ENCODE measurements around the gene BCORL1.

BCORL1 gene

GRCh38 chrX:130053236-130053635 lies 70.8 kb downstream of the BCORL1 start:
- Histone ChIP-seq H3K9me3 (ENCODE audit: control insufficient read depth, low read length) (no peaks in the 10 kb centered on the region), H3K9ac (ENCODE audit: low read length) (no peak overlapping the region), H3K4me1 (ENCODE audit: control insufficient read depth, insufficient read depth, low read length) (no peaks in the 10 kb centered on the region), H3K4me3 (ENCODE audit: low read length) (no peak overlapping the region), H3K27me3 (ENCODE audit: control insufficient read depth, insufficient read depth, low read length) (no peaks in the 10 kb centered on the region), H3K36me3 (ENCODE audit: control insufficient read depth, insufficient read depth, low read length) (no peaks in the 10 kb centered on the region)

DNA sequence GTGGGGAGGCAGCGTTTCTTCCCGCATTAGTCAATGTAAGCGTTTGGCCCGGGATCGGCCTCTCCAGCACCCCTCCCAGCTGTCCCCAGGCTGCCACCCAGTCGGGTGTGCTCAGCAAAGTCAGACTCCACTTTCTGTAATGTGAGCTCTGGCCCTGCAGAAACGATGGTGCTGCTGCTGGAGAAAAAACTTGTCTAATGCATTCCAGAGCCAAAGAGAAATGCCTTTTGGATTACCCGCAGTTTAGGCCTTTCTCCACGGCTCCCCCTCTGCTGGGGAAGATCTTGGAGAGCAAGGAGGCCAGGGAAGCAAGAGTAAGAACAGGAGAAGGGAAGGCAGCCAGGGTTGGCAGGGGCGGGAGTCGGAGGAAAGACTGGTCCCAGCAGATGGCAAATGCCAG lies 72.7 kb downstream of the BCORL1 start:
- Histone ChIP-seq H3K9ac (ENCODE audit: low read length) (no peak overlapping the region), H3K9me3 (ENCODE audit: control insufficient read depth, low read length) (no peaks in the 10 kb centered on the region), H3K4me3 (ENCODE audit: low read length) (no peak overlapping the region), H3K4me1 (ENCODE audit: control insufficient read depth, insufficient read depth, low read length) (no peaks in the 10 kb centered on the region), H3K36me3 (ENCODE audit: control insufficient read depth, insufficient read depth, low read length) (no peaks in the 10 kb centered on the region), H3K27me3 (ENCODE audit: control insufficient read depth, insufficient read depth, low read length) (no peaks in the 10 kb centered on the region)

- Histone ChIP-seq H3K9me3 (ENCODE audit: control insufficient read depth, low read length) (no peaks in the 10 kb centered on the region), H3K36me3 (ENCODE audit: control insufficient read depth, insufficient read depth, low read length) (no peaks in the 10 kb centered on the region), H3K4me1 (ENCODE audit: control insufficient read depth, insufficient read depth, low read length) (peaks cover 4% of the 10 kb centered on the region), H3K27me3 (ENCODE audit: control insufficient read depth, insufficient read depth, low read length) (no peaks in the 10 kb centered on the region), H3K9ac (ENCODE audit: low read length) (no peak overlapping the region), H3K4me3 (ENCODE audit: low read length) (no peak overlapping the region)
Observed at GRCh38 chrX:130055899-130056298, 73.5 kb downstream of the BCORL1 start.

- no peak overlapping the region for H3K4me3 ChIP-seq (ENCODE audit: low read length)
- H3K9me3 ChIP-seq (ENCODE audit: control insufficient read depth, low read length), result no peaks in the 10 kb centered on the region
- H3K27me3 ChIP-seq (ENCODE audit: control insufficient read depth, insufficient read depth, low read length), result no peaks in the 10 kb centered on the region
- H3K36me3 ChIP-seq (ENCODE audit: control insufficient read depth, insufficient read depth, low read length), result no peaks in the 10 kb centered on the region
- peaks cover 6% of the 10 kb centered on the region for H3K4me1 ChIP-seq (ENCODE audit: control insufficient read depth, insufficient read depth, low read length)
- no peak overlapping the region for H3K9ac ChIP-seq (ENCODE audit: low read length)
Observed at GRCh38 chrX:130057209-130057608, 74.8 kb downstream of the BCORL1 start.

- Histone ChIP-seq H3K9me3 (ENCODE audit: control insufficient read depth, low read length) (no peaks in the 10 kb centered on the region), H3K4me3 (ENCODE audit: low read length) (no peak overlapping the region), H3K4me1 (ENCODE audit: control insufficient read depth, insufficient read depth, low read length) (peaks cover 6% of the 10 kb centered on the region), H3K36me3 (ENCODE audit: control insufficient read depth, insufficient read depth, low read length) (no peaks in the 10 kb centered on the region), H3K27me3 (ENCODE audit: control insufficient read depth, insufficient read depth, low read length) (no peaks in the 10 kb centered on the region), H3K9ac (ENCODE audit: low read length) (no peak overlapping the region)
Observed at GRCh38 chrX:130058652-130059051, 76.2 kb downstream of the BCORL1 start.

DNA sequence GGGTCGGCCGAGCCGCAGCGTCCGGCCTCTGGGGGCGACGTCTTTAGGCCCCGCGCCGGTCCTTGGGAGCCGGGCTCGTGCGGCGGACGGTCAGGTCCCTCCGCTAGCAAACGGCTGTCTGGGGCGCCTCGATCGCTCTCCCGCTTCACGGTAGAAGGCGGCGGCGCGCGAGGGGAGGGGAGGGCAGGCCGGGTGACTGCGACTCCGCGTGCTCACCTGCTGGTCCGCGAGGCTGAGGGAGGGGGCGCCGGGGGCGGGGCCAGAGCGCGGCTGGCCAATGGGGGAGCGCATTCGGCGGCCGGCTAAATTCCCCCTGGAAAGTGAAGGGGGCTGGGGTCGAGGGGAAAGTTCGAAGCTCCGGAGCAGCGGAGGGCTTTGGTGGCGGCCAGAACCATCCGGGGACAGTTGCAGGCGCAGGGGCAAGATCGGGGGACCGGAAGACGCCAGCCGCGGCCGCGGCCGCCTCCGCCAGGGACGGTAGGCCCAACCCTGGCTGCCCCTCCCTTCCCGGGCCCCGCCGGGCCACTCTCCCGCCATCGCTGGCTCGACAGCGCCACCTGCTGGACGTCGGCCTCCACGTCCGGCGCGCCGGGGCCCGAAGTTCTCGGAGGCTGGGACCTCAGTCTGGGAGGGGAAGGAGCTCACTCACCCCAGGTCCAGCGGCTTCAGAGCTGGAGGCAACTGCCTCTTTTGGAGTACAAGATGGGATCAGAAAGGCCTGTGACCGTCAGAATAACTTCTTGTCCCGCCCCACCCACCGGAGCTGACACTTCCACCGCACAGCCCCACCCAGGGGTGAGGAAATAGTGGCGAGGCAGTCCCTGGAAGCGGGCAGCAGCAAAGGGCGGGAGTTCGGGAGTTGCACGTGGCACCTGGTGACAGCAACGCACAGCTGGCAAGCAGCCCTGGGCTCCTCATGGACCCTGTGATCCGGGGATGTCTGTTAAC lies 78.0 kb downstream of the BCORL1 start:
- Histone ChIP-seq H3K4me3 (ENCODE audit: low read length) (no peak overlapping the region), H3K27me3 (ENCODE audit: control insufficient read depth, insufficient read depth, low read length) (no peaks in the 10 kb centered on the region), H3K9ac (ENCODE audit: low read length) (peak overlapping the region; percentile 61)

GRCh38 chrX:130066975-130067615 lies 84.7 kb downstream of the BCORL1 start:
- Histone ChIP-seq H3K27me3 (ENCODE audit: control insufficient read depth, insufficient read depth, low read length) (no peaks in the 10 kb centered on the region), H3K36me3 (ENCODE audit: control insufficient read depth, insufficient read depth, low read length) (no peaks in the 10 kb centered on the region), H3K4me3 (ENCODE audit: low read length) (no peak overlapping the region), H3K9me3 (ENCODE audit: control insufficient read depth, low read length) (no peaks in the 10 kb centered on the region), H3K9ac (ENCODE audit: low read length) (no peak overlapping the region), H3K4me1 (ENCODE audit: control insufficient read depth, insufficient read depth, low read length) (peaks cover 11% of the 10 kb centered on the region)

More for the DNA sequence above, 78.0 kb downstream of the BCORL1 start:
- no peaks in the 10 kb centered on the region for H3K36me3 ChIP-seq (ENCODE audit: control insufficient read depth, insufficient read depth, low read length)
- H3K4me1 ChIP-seq (ENCODE audit: control insufficient read depth, insufficient read depth, low read length), result peaks cover 6% of the 10 kb centered on the region
- H3K9me3 ChIP-seq (ENCODE audit: control insufficient read depth, low read length), result no peaks in the 10 kb centered on the region

- Histone ChIP-seq H3K4me3 (ENCODE audit: low read length) (no peak overlapping the region), H3K36me3 (ENCODE audit: control insufficient read depth, insufficient read depth, low read length) (no peaks in the 10 kb centered on the region), H3K27me3 (ENCODE audit: control insufficient read depth, insufficient read depth, low read length) (no peaks in the 10 kb centered on the region), H3K4me1 (ENCODE audit: control insufficient read depth, insufficient read depth, low read length) (peaks cover 17% of the 10 kb centered on the region), H3K9ac (ENCODE audit: low read length) (no peak overlapping the region), H3K9me3 (ENCODE audit: control insufficient read depth, low read length) (no peaks in the 10 kb centered on the region)
Observed at GRCh38 chrX:130071611-130072344, 89.3 kb downstream of the BCORL1 start.

- peaks cover 17% of the 10 kb centered on the region for H3K4me1 ChIP-seq (ENCODE audit: control insufficient read depth, insufficient read depth, low read length)
- H3K9me3 ChIP-seq (ENCODE audit: control insufficient read depth, low read length), result no peaks in the 10 kb centered on the region
- no peaks in the 10 kb centered on the region for H3K27me3 ChIP-seq (ENCODE audit: control insufficient read depth, insufficient read depth, low read length)
- no peaks in the 10 kb centered on the region for H3K36me3 ChIP-seq (ENCODE audit: control insufficient read depth, insufficient read depth, low read length)
- H3K9ac ChIP-seq (ENCODE audit: low read length), result no peak overlapping the region
- H3K4me3 ChIP-seq (ENCODE audit: low read length), result no peak overlapping the region
Observed at GRCh38 chrX:130072345-130072740, 89.9 kb downstream of the BCORL1 start.

GRCh38 chrX:130075777-130076176 lies 93.3 kb downstream of the BCORL1 start:
- H3K36me3 ChIP-seq (ENCODE audit: control insufficient read depth, insufficient read depth, low read length), result no peaks in the 10 kb centered on the region
- H3K4me3 ChIP-seq (ENCODE audit: low read length), result no peak overlapping the region
- H3K27me3 ChIP-seq (ENCODE audit: control insufficient read depth, insufficient read depth, low read length), result no peaks in the 10 kb centered on the region
- peaks cover 19% of the 10 kb centered on the region for H3K4me1 ChIP-seq (ENCODE audit: control insufficient read depth, insufficient read depth, low read length)
- H3K9me3 ChIP-seq (ENCODE audit: control insufficient read depth, low read length), result no peaks in the 10 kb centered on the region
- no peak overlapping the region for H3K9ac ChIP-seq (ENCODE audit: low read length)

GRCh38 chrX:130079824-130080406 lies 97.5 kb downstream of the BCORL1 start:
- Histone ChIP-seq H3K4me3 (ENCODE audit: low read length) (no peak overlapping the region), H3K4me1 (ENCODE audit: control insufficient read depth, insufficient read depth, low read length) (peaks cover 20% of the 10 kb centered on the region), H3K36me3 (ENCODE audit: control insufficient read depth, insufficient read depth, low read length) (no peaks in the 10 kb centered on the region), H3K9ac (ENCODE audit: low read length) (no peak overlapping the region), H3K27me3 (ENCODE audit: control insufficient read depth, insufficient read depth, low read length) (no peaks in the 10 kb centered on the region), H3K9me3 (ENCODE audit: control insufficient read depth, low read length) (no peaks in the 10 kb centered on the region)

Data from mucosa of stomach (tissue), 1 donor.